ENCODE measurements around the gene PAEP.
"Not testable (repeated sequence)": the region's sequence is repeated elsewhere in the genome, so short reads cannot be mapped to it uniquely, and the experiment has no call there.

The PAEP gene

DNA sequence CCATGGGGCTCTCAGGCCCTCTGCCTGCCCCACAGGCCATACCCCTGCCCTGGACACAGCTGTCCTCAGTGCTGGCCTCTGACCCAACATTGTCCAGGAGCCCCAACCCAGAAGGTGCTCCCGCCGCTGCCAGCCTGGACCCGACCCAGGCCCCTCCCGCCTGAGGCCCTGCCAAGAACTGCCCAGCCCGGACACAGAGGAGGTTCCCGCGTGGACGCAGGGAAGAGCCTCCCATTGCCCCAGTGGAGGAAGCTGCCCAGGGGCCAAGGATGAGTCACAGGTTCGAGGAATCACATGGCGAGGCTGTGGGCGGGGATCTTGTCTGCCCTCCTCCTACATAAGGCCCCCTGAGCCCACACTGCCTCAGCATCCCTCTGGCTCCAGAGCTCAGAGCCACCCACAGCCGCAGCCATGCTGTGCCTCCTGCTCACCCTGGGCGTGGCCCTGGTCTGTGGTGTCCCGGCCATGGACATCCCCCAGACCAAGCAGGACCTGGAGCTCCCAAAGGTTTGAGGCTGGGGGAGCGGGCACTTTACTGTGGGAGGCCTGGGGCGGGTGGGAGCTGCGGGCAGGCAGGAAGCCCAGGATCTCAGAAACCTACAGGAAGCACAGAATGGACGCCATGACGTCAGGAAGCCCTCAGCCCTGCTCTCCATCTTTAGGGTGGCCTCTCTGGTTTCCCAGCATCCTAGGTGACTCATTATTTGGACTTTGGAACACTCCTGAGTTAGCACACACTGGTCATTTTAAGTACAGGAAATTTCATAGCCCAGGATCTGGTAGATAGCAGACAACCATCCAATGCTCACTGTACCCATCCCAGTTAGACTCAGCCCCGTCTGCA lies at the start of gene PAEP:
PAEP (plus strand) TSS at position 366 of the 844 bp plus-strand sequence.
- DNase-seq (ENCODE audit: low spot score): no peak

DNA sequence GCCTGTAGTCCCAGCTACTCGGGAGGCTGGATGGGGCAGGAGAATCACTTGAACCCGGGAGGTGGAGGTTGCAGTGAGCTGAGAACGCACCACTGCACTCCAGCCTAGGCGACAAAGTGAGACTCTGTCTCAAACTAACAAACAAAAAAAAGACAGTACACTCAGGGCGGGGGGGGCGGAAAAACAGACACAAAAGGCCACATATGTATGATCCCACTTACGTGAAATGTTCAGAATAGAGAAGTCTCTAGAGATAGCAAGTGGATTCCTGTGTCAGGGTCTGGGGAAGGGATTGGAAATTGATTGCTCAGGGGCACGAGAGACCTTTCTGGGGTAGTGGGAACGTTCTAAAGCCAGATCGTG lies 49.3 kb upstream of the PAEP start:
- no peak for DNase-seq (ENCODE audit: low spot score)

DNA sequence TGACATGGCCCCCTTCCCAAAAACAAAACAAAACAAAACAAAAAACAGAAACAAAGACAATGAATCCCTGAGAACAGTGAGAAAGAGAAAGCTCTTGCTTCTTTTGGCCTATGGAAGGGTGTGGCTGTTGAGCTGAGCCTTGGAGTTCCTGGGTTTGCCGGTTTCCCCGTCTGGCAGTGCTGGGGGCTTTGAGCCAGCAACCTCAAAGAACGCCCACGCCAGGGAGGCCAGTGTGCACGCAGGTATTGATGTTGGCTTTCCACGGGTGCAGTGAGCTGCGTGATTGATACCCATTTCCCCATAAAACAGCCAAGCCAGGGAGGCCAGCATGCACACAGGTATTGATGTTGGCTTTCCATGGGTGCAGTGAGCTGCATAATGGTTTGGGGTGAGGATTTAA lies 48.7 kb upstream of the PAEP start:
- DNase-seq (ENCODE audit: low spot score): no peak

DNA sequence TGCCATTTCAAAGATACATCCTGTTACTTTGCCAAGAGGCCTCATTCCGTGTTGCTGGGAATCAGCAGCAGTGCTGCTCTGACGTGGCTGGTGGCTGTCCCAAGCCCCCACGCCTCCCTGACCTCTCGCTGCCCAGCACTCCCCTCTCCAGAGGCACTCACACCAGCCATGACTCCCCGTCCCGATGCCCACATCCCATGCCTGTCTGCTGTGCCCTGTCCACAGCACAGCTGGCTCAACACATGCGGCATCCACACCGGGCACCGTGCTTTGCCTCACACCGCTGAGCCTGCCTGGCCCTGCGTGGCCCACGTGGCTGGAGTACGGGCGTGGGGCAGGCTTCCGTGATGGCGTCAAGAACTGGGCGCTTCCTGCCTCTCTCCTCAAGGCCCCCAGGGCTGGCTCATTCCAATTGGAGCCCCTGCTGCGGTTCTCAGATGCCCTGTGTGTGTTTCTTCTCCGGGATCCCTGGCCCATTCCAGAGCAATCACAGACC lies 48.2 kb upstream of the PAEP start:
- DNase-seq (ENCODE audit: low spot score): no peak

DNA sequence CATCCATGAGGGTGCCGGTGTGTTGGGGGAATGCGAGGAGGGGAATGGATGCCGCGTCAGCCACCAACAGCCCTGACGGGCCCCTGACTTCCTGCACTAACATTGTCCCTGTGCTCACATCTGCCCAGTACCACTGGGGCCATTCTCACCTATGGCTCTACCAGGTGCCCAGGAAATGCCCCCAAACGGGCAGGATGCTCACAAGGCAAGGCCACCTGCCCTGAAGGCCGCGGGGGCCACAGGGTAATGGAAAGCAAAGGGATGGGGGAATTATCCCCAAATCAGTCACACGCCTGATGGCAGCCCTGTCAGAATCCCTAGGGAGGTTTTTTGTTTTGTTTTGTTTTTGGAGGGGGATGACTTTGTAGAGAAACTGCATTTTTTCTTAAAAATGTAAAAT lies 47.6 kb upstream of the PAEP start:
- DNase-seq (ENCODE audit: low spot score): not testable (repeated sequence)

DNA sequence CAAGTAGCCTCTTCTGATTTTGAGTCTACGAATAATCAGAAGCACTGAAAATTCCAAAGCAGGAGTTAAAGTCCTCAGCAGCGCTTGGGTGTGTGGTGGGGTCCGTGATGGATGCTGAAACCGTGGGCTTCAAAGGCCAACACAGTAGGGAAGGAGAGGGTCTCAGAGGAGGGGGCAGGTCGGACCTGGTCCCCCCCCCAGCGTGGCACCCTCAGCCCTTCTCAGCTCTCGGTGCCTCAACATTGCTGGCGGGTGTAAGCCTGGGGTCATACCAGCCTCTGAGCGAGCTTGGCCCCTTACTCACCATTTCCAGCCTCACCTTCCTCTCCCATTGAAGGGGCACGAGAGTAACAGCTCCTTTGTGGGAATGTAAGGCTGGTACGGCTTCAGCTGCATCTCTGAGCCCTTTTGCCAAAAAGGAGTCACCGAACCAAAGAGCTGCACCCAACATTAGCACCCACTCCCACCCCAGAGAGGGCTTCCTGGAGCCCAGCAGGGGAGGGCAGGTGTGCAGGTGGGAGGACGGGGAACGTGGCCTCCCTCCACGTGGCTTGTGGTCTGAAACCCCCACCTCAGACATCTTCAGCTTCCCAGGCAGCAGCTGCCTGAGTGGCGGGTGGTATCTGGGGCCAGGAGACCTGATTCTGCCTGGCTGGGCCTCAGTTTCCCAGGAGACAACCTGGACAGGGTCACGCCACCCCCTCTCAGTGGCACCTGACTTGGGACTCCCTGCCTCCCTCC lies 47.0 kb upstream of the PAEP start:
- DNase-seq (ENCODE audit: low spot score): no peak

DNA sequence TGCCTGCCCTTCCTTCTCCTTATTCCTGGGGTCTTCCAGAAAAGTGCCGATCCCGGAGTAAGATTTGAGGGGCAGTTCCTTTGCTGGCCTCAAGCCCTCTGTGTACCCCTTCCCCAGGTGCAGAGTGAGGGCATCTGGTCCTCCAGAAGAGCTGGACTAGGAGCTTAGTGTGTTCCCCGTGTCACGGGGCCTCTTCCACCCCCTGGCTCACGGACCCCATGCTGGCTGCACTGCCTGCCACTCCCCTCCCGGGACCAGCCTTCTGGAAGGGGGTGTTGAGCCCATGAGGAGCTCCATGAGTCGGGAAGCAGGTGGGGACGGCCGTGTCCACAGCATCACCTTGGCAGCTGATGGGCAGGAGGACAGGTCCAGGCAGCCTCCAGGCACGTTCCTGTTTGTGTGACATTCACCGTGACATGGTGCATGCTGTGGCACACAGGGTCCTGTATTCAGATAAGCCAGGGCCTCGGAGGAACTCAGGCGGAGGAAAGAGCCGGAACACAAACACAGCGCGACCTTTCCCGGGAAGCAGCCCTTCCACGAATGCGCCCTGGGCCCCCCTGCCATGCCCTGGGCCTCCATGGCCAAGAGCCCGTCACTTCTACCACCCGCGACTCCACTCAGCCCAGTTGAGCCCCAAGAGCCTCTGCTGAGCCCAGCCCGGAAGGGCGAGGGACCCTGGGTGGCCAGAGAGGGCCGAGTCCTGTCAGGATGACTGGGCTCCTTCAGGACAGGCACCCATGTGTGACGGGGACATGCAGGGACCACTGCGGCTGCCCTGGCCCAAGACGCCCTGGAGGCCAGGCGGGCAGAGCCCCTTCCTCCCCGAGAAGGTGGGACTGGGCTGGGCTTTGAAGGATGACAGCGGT lies 46.2 kb upstream of the PAEP start:
- no peak for DNase-seq (ENCODE audit: low spot score)

DNA sequence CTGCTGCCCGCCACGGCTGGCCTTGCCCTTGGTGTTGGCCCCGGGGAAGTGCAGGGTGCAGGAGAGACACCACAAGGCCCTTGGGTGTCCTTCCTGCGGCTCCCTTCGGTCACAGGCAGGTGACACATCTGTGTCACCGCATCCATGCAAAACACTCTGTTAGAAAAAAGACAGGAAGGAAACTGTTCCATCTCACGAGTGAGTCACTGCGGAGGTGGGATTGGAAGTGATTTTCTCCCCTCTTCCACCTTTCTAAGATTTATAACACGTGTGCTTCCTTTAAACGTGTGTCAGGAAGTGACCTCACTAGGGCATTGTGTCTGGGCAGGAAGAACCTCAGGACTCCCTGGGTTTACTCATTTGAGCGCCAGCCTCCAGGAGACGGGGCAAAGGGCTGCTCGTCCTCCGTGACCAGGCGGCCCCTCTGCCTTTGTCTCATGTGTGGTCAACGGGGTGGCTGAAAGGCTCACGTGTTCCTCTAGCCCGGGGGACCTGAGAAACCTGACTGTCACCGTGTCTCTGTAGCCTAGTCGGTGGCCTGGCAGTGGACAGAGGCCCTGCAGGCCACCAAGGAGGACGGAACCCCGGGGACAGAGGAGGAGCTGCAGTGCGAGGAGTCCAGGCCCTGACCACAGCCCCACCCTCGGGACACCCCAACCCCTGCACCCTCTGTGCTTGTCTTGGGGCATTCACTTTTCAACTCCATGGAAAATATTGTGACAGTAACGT lies 45.3 kb upstream of the PAEP start:
- peak; percentile 19 for DNase-seq (ENCODE audit: low spot score)

DNA sequence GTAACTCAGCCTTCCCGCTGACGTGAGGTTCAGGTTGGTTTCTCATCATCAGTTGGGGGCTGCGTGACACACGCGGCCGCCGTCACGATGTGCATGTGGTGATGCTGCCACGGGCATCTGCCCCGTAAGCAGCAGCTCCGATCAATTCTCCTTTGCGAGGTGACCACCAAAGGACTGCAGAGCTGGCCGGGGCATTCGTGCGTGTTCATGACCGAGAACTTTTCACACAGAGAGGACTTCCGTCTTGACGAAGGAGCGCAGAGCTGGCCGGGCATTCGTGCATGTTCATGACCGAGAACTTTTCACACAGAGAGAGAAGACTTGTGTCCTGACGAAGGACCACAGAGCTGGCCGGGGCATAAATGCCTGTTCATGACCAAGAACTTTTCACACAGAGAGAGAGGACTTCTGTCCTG lies 44.1 kb upstream of the PAEP start:
- DNase-seq (ENCODE audit: low spot score): no peak

DNA sequence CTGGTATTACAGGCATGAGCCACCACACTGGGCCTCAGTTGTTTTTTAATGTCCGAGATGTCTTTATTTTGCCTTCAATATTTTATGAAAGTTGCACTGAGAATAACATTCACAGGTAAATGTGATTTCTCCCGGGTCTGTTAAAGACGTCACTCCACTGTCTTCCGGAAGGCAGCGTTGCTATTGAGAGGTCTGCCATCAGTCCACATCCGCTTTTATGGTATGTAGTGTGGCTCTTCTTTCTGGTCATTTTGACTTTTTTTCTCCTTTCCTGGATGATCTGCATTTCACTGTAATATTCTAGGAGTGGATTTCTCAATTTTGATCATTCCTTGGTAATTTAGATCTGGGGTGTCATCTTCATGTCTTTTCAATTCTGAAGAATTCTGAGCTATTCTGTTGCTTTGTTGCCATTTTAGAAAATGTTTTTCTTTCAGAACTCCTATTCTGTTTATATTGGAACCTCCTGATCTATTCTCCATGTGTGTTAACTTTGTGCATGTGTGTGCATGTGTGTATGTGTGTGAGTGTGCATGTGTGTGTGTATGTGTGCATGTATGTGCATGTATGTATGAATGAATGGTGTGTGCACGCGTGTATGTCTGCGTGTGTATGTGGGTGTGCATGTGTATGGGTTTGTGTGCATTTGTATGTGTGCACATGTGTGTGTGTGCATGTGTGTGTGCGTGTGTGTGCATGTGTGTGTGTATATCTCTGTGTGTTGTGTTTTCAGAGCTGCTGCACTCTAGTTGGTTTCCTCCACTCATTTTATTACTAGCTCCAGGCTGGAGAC lies 42.2 kb upstream of the PAEP start:
- no peak for DNase-seq (ENCODE audit: low spot score)

DNA sequence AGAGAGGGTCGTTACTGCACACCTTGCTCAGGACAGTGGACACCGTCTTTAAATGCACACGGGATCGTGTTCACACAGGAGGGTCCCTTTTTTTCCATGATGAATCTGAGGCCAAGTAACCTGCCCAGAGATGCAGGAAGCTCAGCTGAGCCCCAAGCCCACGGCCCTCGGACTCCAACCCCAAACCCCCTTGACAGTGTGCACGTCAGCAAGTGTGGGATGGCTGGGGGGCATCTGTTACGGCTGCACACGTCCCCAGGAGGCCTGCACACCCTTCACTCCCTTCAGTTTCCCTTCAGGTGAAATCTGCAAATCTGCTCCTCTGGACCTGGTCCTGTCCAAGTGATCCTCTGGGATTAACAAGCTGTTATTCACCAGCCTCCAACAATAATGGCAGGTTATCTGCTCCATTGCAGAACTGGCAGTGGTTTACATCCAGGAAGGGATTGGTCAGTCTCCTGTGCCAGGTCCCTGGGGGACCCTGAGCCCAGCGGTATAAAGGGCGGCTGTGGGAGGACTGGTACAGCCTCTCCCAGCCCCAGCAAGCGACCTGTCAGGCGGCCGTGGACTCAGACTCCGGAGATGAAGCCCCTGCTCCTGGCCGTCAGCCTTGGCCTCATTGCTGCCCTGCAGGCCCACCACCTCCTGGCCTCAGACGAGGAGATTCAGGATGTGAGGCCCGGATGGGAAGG lies 40.5 kb upstream of the PAEP start, which contains the start of gene LCN1:
LCN1 (plus strand) TSS at position 525 of the 692 bp plus-strand sequence; CDS start at position 583, 58 bp downstream.
- DNase-seq (ENCODE audit: low spot score): no peak

DNA sequence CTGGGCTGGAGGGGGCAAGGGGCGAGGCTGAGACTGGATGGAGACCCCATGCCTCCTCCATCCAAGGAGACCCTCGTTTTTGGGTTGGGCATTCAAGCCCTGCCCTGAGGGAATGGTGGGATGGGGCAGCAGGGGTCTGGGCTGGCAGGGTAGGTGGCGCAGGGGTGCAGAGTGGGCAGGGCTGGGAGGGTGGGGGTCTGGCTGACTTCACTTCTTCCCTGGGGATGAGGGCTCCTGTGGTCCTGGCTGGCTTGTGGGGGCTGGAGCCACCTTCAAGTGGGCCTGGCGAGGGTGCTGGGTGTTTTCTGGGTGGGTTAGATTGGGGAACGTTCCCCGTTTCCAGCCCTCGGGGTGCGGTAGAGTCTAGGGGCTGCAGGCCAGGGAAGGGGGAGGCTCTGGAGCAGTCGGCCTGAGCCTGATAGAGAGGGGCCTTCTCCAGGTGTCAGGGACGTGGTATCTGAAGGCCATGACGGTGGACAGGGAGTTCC lies 39.9 kb upstream of the PAEP start:
- DNase-seq (ENCODE audit: low spot score): no peak

DNA sequence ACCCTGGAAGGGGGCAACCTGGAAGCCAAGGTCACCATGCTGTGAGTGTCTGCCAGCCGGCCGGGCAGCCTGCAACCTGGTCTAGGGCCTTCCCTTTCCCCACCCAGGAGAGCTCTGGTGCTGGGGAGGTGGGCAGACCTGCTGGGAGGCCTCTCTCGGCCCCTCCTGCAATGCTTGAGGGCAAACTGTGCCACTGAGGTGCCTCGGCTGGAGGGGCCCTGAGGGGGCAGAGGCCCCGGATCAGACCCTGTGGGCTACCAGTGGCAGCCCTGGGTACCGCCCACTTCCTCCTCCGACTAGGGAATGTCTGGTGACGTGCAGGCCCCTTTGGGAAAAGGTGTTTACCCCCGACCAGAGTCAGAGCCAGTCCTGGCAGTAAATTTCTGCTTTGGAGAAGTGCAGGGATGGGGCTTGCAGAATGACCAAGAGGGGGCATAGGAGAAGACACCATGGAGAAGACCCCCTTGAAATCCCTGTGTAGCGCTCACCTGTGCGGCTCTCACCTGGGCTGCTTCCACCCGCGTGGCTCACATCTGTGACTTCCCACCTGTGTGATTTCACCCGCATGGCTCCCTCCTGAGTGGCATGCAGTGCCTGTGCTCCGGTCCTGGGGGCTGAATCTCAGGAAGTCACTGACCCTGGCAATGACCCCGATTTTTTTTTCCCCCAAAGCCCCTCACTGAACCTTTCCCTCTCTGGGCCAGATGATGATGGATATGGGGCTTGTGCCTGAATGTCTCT lies 39.2 kb upstream of the PAEP start:
- no peak for DNase-seq (ENCODE audit: low spot score)

DNA sequence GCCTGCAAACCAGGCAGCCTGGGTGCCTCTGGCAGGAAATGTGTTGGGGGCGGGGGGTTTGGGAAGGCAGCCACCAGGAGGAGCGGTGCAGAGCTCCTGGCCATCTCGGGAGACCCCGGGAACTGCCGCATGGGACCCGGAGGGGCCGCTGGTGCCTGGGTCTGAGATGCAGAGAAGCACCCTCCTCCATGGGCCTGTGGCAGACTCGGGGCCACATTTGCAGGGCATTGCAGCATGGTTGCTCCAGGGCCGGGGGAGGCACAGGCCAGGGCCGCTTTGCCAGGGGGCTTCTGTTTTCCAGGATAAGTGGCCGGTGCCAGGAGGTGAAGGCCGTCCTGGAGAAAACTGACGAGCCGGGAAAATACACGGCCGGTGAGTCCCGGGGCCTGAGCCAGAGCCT lies 38.6 kb upstream of the PAEP start:
- DNase-seq (ENCODE audit: low spot score): no peak

DNA sequence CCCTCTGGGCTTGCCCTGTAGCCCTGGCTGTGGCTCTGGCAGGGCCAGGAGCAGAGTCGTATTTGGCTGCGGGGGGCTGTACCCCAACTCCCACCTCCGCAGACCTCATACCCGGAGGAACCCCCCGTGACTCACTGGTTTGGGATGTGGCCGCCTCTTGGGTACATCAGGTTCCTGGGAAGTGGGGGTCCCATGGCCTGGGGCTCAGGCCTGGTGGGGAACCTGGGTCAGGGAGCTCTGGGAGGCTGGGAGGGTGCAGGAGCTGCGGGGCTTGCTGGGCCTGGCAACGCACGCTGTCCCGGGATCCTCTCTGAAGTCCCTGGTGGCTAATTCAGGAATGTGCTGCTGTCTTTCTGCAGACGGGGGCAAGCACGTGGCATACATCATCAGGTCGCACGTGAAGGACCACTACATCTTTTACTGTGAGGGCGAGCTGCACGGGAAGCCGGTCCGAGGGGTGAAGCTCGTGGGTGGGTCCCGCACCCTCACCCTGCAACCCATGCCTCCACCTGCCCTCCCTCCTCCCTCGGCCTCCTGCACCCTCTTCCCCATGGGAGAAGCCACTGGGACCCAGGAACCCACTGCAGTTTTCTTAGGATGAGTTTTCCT lies 37.9 kb upstream of the PAEP start:
- DNase-seq (ENCODE audit: low spot score): no peak

DNA sequence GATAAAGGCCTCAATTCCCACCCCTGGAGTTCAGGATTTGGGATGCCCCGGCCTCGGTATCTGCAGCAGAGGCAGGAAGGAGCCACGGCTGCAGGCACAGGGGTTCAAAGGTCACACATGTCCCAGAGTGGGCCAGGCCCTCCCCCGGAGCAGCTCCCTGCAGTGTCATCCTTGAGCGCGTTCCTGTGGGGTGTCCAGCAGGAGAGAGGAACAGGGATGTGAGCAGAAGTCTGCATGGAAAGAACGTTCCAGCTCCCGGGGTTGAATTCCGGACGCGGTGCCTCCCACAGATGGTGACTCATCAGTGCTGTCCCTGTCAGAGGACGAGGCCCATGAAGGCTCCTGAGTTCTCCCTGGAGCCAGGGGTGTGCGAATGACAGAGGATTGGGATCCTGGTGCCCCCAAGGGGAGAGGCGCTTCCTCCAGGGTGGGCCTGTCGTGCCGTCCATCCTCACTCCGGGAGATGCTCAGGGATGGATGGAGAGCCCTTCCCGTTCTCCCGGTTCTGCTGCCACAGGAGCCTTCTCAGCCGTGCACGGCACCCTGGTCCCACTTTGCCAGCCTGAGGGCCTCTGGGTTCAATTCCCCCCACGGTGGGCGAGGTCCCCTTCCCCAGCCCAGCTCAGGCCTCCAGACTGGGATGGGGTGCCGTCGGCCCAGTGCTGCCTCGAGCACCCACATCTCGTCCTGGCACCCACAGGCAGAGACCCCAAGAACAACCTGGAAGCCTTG lies 37.3 kb upstream of the PAEP start:
- DNase-seq (ENCODE audit: low spot score): no peak

DNA sequence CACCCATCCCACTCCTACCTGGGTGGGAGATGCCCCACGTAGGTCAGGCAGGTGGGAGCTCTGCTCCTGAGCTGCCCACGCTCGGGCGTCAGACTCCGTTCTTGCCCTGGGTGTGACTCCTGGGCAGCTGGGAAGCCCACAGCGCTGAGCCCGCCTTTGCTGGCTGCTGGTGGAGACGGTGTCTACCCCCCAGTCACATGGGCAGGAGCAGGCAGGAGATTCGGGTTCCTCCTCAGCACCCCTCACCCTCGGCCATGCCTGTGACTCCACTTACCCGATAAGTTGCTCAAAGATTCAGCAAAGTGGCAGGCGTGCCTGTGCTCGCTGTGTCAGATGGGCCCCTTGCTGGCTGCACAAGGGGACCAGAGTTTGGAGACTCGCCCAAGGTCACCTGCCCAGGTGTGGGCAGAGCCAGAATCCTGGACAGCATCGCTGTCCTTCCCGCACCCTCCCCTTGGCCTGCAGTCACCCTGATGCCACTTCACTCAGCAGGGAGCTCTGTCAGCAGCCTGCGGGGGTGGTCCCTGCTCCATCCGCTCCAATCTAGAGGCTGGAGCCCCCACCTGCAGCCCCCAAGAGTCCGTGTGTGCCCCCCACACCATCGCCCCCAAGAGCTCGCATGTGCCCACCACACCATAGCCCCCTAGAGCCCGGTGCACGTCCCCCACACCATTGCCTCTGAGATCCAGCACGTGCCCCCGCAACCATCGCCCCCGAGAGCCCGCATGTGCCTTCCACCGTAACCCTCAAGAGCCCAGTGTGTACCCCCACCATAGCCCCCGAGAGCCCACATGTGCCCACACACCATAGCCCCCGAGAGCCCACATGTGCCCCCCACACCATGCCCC lies 36.1 kb upstream of the PAEP start:
- DNase-seq (ENCODE audit: low spot score): no peak

All from activated CD4-positive, alpha-beta T cell treated with anti-CD3 and anti-CD28 coated beads, Interleukin-2, Interleukin-4, amounts not matched to agents 100 ng/mL and 50 ng/mL, durations not matched to agents 16 hours and 8 hours (primary cell).